Panc1 (cell line): ENCODE measurements around the gene NCAPG. TPM values are rescaled to one million over a fixed set of nuclear protein-coding genes. Genes with fewer than 3 reads are reported as not detected.

ENCODE experiments used
- ATAC-seq: fragments of 200-7000 bp; cut with Tn5 transposase; 2 replicates; pipeline ENCODE4 v1.9.1; 2020; ENCODE audit warnings: mild to moderate bottlenecking, moderate library complexity
- BruUV-seq: library from RNA; stranded (reverse); fragments of 400-500 nt; replicated peaks from 2 replicates; lab custom pipeline; 2021; lab: Mats Ljungman, UMichigan
- CTCF ChIA-PET: fragments of 300-600 bp; sonication (Branson Sonifier 250); formaldehyde crosslinking; loops from one replicate; lab custom pipeline; 2022; ENCODE audit warnings: antibody characterized with exemption; lab: Charles Lee
- POLR2A ChIA-PET: fragments of 300-600 bp; sonication (Branson Sonifier 250); formaldehyde crosslinking; loops from one replicate; lab custom pipeline; 2022; ENCODE audit warnings: antibody characterized with exemption; lab: Charles Lee
- DNase-seq: peaks from one replicate; pipeline ENCODE4 v3.0.0-alpha.2; 2010; ENCODE audit warnings: low read depth, low spot score
- H3K27ac ChIP-seq: 2 replicates; pipeline ENCODE4 v1.5.1; 2011; ENCODE audit warnings: mild to moderate bottlenecking, low read length, inconsistent platforms
- H3K27me3 ChIP-seq: fragments of 200-500 bp; sonication (Bioruptor generic); 2 replicates; pipeline ENCODE4 v1.6.0; 2014; ENCODE audit warnings: low read length, inconsistent platforms; ENCODE audit not compliant: control insufficient read depth, insufficient read depth
- H3K36me3 ChIP-seq: fragments of 200-500 bp; sonication (Bioruptor generic); 2 replicates; pipeline ENCODE4 v1.5.1; 2014; ENCODE audit warnings: inconsistent platforms, mild to moderate bottlenecking, low read length, moderate library complexity; ENCODE audit not compliant: control insufficient read depth, insufficient read depth
- H3K4me1 ChIP-seq: 2 replicates; pipeline ENCODE4 v1.5.1; 2011; ENCODE audit warnings: inconsistent platforms, mild to moderate bottlenecking, low read length, moderate library complexity; ENCODE audit not compliant: control insufficient read depth, insufficient read depth
- H3K4me3 ChIP-seq, 2 experiments: 2 replicates each; pipeline ENCODE4 v1.5.1; 2011 to 2012; ENCODE audit warnings: low read depth in 2 of 2, low read length in 2 of 2, mild to moderate bottlenecking in 2 of 2, inconsistent platforms in 1 of 2, moderate library complexity in 1 of 2
- H3K9me3 ChIP-seq: fragments of 200-500 bp; sonication (Bioruptor generic); 2 replicates; pipeline ENCODE4 v1.5.1; 2014; ENCODE audit warnings: low read depth, mild to moderate bottlenecking, inconsistent platforms, low read length, moderate library complexity; ENCODE audit not compliant: control insufficient read depth, insufficient read depth
- CTCF ChIP-seq: fragments of 450-650 bp; IDR thresholded peaks from 2 replicates; pipeline ENCODE4 v1.5.1; 2017; ENCODE audit warnings: mild to moderate bottlenecking
- POLR2AphosphoS5 ChIP-seq: IDR thresholded peaks from 2 replicates; pipeline ENCODE4 v1.6.1; 2012; ENCODE audit warnings: mild to moderate bottlenecking, low read depth, low read length, moderate library complexity
- REST ChIP-seq, 2 experiments: IDR thresholded peaks; 2 replicates each; pipeline ENCODE4 v1.6.1; 2011 to 2012; ENCODE audit warnings: low read depth in 2 of 2, control low read depth in 1 of 2, low read length in 1 of 2, mild to moderate bottlenecking in 1 of 2, moderate library complexity in 1 of 2; ENCODE audit not compliant: insufficient read depth in 1 of 2
- SIN3A ChIP-seq: IDR thresholded peaks from 2 replicates; pipeline ENCODE4 v1.6.1; 2012; ENCODE audit warnings: low read depth, mild to moderate bottlenecking, low read length, moderate library complexity, borderline replicate concordance; ENCODE audit not compliant: insufficient read depth
- TCF7L2 ChIP-seq: IDR thresholded peaks from 2 replicates; pipeline ENCODE4 v1.6.1; 2011; ENCODE audit warnings: mild to moderate bottlenecking, low read depth, low read length, inconsistent platforms
- in situ Hi-C: cut with HindIII; loops from 2 replicates; pipeline ENCODE4 v1.10.0; 2016; ENCODE audit warnings: low sequenced_read_pairs, low pct_unique_long_range_greater_than_20kb
- intact Hi-C: fragments of 100-400 bp; cut with micrococcal nuclease; formaldehyde crosslinking; loops from one replicate; pipeline ENCODE4 v1.10.0; 2022; ENCODE audit not compliant: unreplicated experiment
- total RNA-seq: library from RNA; stranded (reverse); gene quantifications from one replicate; pipeline ENCODE4 v1.2.1, GENCODE V29; 2021; ENCODE audit not compliant: unreplicated experiment

The NCAPG gene
- total RNA-seq, 1 experiment from 2014 or later: 31.0 TPM

GRCh38 chr4:17765514-17766286 is 45.1 kb upstream of the NCAPG start:
- in situ Hi-C loops: no loop called here
- no peak for ATAC-seq
- TF ChIP-seq POLR2AphosphoS5: no peak
- no peak for TF ChIP-seq SIN3A
- TF ChIP-seq TCF7L2: no peak
- TF ChIP-seq REST (IDR thresholded peaks at IDR 0.05; ENCODE audit: insufficient read depth in 1 of 2, low read depth in 2 of 2, low read length in 1 of 2): no peak
- no peak for TF ChIP-seq CTCF

GRCh38 chr4:17766826-17767458 is 43.8 kb upstream of the NCAPG start:
- Histone ChIP-seq H3K4me1 (no peaks in the 10 kb centered on the region), H3K9me3 (no peaks in the 10 kb centered on the region), H3K36me3 (no peaks in the 10 kb centered on the region), H3K27ac (no peak overlapping the region), H3K27me3 (no peaks in the 10 kb centered on the region), H3K4me3 (no peak overlapping the region)
- BruUV-seq: no TSS peak
- in situ Hi-C loops: no loop called here
- no peak for ATAC-seq
- intact Hi-C loops: no loop called here
- DNase-seq: no peak
- TF ChIP-seq REST (IDR thresholded peaks at IDR 0.05; ENCODE audit: insufficient read depth in 1 of 2, low read depth in 2 of 2, low read length in 1 of 2): no peak
- TF ChIP-seq SIN3A: no peak
- TF ChIP-seq TCF7L2: no peak
- TF ChIP-seq POLR2AphosphoS5: no peak
- no peak for TF ChIP-seq CTCF
- ChIA-PET CTCF (no interaction called here), POLR2A (no interaction called here)

More at GRCh38 chr4:17765514-17766286, 45.1 kb upstream of the NCAPG start:
- POLR2A ChIA-PET: interaction anchor here (0.6 kb wide), 1 partner anchor 16 kb away, joined by 3 read pairs; the partner anchor contains the start of gene FAM184B
- Histone ChIP-seq H3K27me3 (no peaks in the 10 kb centered on the region), H3K27ac (no peak overlapping the region), H3K4me3 (no peak overlapping the region), H3K9me3 (no peaks in the 10 kb centered on the region), H3K4me1 (no peaks in the 10 kb centered on the region), H3K36me3 (no peaks in the 10 kb centered on the region)
- no peak for DNase-seq
- intact Hi-C loops: no loop called here
- CTCF ChIA-PET: no interaction called here
- no TSS peak for BruUV-seq
